Parathyroid adenoma (tissue), 2 donors: Measurements from ENCODE around the gene ZNF606.

Experiments used
- H2AFZ ChIP-seq: fragments of 300-600 bp; sonication (generic); one replicate; pipeline ENCODE4 v1.7.0; 2017; ENCODE audit warnings: antibody characterized with exemption, mild to moderate bottlenecking
- H3K27ac ChIP-seq: fragments of 300-600 bp; sonication (generic); one replicate; pipeline ENCODE4 v1.7.0; 2017
- H3K27me3 ChIP-seq: fragments of 300-600 bp; sonication (generic); one replicate; pipeline ENCODE4 v1.7.0; 2017; ENCODE audit warnings: low read length; ENCODE audit not compliant: control insufficient read depth, insufficient read depth
- H3K36me3 ChIP-seq: fragments of 300-600 bp; sonication (generic); one replicate; pipeline ENCODE4 v1.7.0; 2017; ENCODE audit warnings: low read length; ENCODE audit not compliant: control insufficient read depth, insufficient read depth
- H3K4me1 ChIP-seq: fragments of 300-600 bp; sonication (generic); one replicate; pipeline ENCODE4 v1.7.0; 2017; ENCODE audit warnings: control low read depth
- H3K4me2 ChIP-seq: fragments of 300-600 bp; sonication (generic); one replicate; pipeline ENCODE4 v1.7.0; 2017; ENCODE audit warnings: low read length
- H3K4me3 ChIP-seq: fragments of 300-600 bp; sonication (generic); one replicate; pipeline ENCODE4 v1.7.0; 2017; ENCODE audit warnings: low read depth, low read length
- H3K79me2 ChIP-seq: fragments of 300-600 bp; sonication (generic); one replicate; pipeline ENCODE4 v1.7.0; 2017; ENCODE audit warnings: control low read depth
- H3K9ac ChIP-seq: fragments of 300-600 bp; sonication (generic); one replicate; pipeline ENCODE4 v1.7.0; 2017; ENCODE audit warnings: mild to moderate bottlenecking
- H3K9me3 ChIP-seq: fragments of 300-600 bp; sonication (generic); one replicate; pipeline ENCODE4 v1.7.0; 2017; ENCODE audit warnings: low read length; ENCODE audit not compliant: control insufficient read depth
- CTCF ChIP-seq: fragments of 300-600 bp; sonication (generic); IDR thresholded peaks from one replicate; pipeline ENCODE4 v1.7.0; 2017; ENCODE audit warnings: antibody characterized with exemption, mild to moderate bottlenecking
- donor health status: primary hyperparathyroidism.

The ZNF606 gene

DNA sequence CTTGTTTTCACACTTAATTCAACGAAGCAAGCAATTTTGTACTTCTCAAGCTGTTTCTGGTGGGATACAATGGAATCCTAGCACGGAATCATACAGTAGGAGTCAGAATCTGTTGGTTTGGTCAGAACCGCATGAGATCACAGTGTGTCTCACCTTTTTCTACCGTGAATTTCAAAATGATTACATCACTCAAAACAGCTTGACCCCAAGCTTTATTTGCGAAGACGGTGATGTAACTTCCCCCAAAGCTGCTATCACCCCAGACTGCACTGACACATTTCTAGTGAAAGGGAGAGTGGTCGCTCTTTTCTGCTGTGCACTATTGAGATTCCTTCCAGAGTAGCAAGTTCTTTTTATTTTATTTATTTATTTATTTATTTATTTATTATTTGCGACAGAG, 37.9 kb downstream of the ZNF606 start:
- H3K9ac ChIP-seq = no peak overlapping the region
- H3K4me3 ChIP-seq = no peak overlapping the region
- no peaks in the 10 kb centered on the region for H3K9me3 ChIP-seq
- no peaks in the 10 kb centered on the region for H3K4me1 ChIP-seq
- no peak overlapping the region for H3K27ac ChIP-seq
- H3K4me2 ChIP-seq = no peak overlapping the region
- no peaks in the 10 kb centered on the region for H3K36me3 ChIP-seq
- H3K79me2 ChIP-seq = no peaks in the 10 kb centered on the region
- TF ChIP-seq CTCF = no peak
- no peaks in the 10 kb centered on the region for H3K27me3 ChIP-seq
- no peak overlapping the region for H2AFZ ChIP-seq

- TF ChIP-seq CTCF = no peak
- no peaks in the 10 kb centered on the region for H3K36me3 ChIP-seq
- H3K9me3 ChIP-seq = no peaks in the 10 kb centered on the region
- H3K79me2 ChIP-seq = no peaks in the 10 kb centered on the region
- no peak overlapping the region for H2AFZ ChIP-seq
- no peak overlapping the region for H3K9ac ChIP-seq
- H3K27ac ChIP-seq = no peak overlapping the region
- H3K4me2 ChIP-seq = no peak overlapping the region
- no peak overlapping the region for H3K4me3 ChIP-seq
- no peaks in the 10 kb centered on the region for H3K27me3 ChIP-seq
- no peaks in the 10 kb centered on the region for H3K4me1 ChIP-seq
Observed at GRCh38 chr19:57961785-57962184, 40.8 kb downstream of the ZNF606 start.

GRCh38 chr19:57954996-57955395, 47.6 kb downstream of the ZNF606 start:
- Histone ChIP-seq H3K4me2 (no peak overlapping the region), H3K79me2 (no peaks in the 10 kb centered on the region), H3K27ac (no peak overlapping the region), H3K4me1 (no peaks in the 10 kb centered on the region), H3K9me3 (no peaks in the 10 kb centered on the region), H3K9ac (no peak overlapping the region), H3K27me3 (no peaks in the 10 kb centered on the region), H3K36me3 (no peaks in the 10 kb centered on the region), H2AFZ (no peak overlapping the region), H3K4me3 (no peak overlapping the region)
- no peak for TF ChIP-seq CTCF

DNA sequence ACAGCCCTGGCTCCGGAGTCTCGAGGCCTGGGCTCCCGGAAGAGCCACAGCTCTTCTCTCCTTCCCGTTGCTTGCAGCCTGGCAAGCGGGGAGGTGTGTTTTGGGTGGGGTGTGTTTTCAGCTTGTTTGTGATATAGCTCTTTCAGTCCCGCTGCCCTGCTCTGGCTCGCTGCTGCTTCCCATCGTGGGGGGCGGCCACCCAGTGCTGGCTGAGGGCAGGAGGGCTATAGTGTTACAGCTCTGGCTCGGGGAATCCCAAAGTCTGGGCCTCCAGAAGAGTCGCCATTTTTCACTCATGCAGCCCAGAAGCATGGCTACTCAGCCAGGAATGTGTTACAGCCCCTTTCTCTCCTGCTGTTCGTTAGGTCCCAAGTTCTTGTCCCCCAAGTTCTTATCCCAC, 52.9 kb downstream of the ZNF606 start:
- TF ChIP-seq CTCF = no peak
- Histone ChIP-seq H3K4me1 (peaks cover 6% of the 10 kb centered on the region), H3K36me3 (no peaks in the 10 kb centered on the region), H3K27ac (no peak overlapping the region), H3K79me2 (no peaks in the 10 kb centered on the region), H3K4me2 (no peak overlapping the region), H2AFZ (no peak overlapping the region), H3K9ac (no peak overlapping the region), H3K4me3 (no peak overlapping the region), H3K27me3 (no peaks in the 10 kb centered on the region), H3K9me3 (no peaks in the 10 kb centered on the region)

GRCh38 chr19:57949296-57949695, 53.3 kb downstream of the ZNF606 start:
- no peak overlapping the region for H3K27ac ChIP-seq
- no peaks in the 10 kb centered on the region for H3K9me3 ChIP-seq
- H3K4me3 ChIP-seq = no peak overlapping the region
- no peaks in the 10 kb centered on the region for H3K27me3 ChIP-seq
- H3K9ac ChIP-seq = no peak overlapping the region
- no peaks in the 10 kb centered on the region for H3K79me2 ChIP-seq
- no peak overlapping the region for H3K4me2 ChIP-seq
- peaks cover 6% of the 10 kb centered on the region for H3K4me1 ChIP-seq
- no peak overlapping the region for H2AFZ ChIP-seq
- H3K36me3 ChIP-seq = no peaks in the 10 kb centered on the region
- no peak for TF ChIP-seq CTCF
